Activated B cell treated with CpG ODN at 0.5 μM for 24 hours (primary cell): ENCODE results near the gene DLG3. TPM values are rescaled to one million over a fixed set of nuclear protein-coding genes. Genes with fewer than 3 reads are reported as not detected.

Source experiments
- ATAC-seq: fragments of 200-7000 bp; cut with Tn5 transposase; one replicate; pipeline ENCODE4 v1.10.0; 2021; ENCODE audit warnings: low read depth, mild to moderate bottlenecking, moderate library complexity
- CTCF ChIA-PET: fragments of 350-600 bp; sonication (Branson Sonifier 250); formaldehyde crosslinking; loops from one replicate; lab custom pipeline; 2021; ENCODE audit warnings: antibody characterized with exemption; lab: Charles Lee
- POLR2A ChIA-PET: fragments of 350-600 bp; sonication (Branson Sonifier 250); formaldehyde crosslinking; loops from one replicate; lab custom pipeline; 2021; ENCODE audit warnings: antibody characterized with exemption; lab: Charles Lee
- DNase-seq: peaks from one replicate; pipeline ENCODE4 v3.0.0; 2022
- H3K27ac Mint-ChIP-seq: one replicate; pipeline ENCODE4 v1.8.0; 2020; ENCODE audit warnings: mixed read lengths
- H3K27me3 Mint-ChIP-seq: one replicate; pipeline ENCODE4 v1.8.0; 2021; ENCODE audit warnings: mixed read lengths
- H3K36me3 Mint-ChIP-seq: one replicate; pipeline ENCODE4 v1.8.0; 2021; ENCODE audit warnings: low read depth, mixed read lengths
- H3K4me1 Mint-ChIP-seq: one replicate; pipeline ENCODE4 v1.8.0; 2021; ENCODE audit warnings: mixed read lengths
- H3K4me3 Mint-ChIP-seq: one replicate; pipeline ENCODE4 v1.8.0; 2020; ENCODE audit warnings: mild to moderate bottlenecking, mixed read lengths
- H3K9me3 Mint-ChIP-seq: one replicate; pipeline ENCODE4 v1.8.0; 2020; ENCODE audit warnings: mixed read lengths
- CTCF ChIP-seq: fragments of 200-600 bp; IDR thresholded peaks from one replicate; pipeline ENCODE4 v1.8.0; 2022; ENCODE audit warnings: antibody characterized with exemption, mild to moderate bottlenecking
- intact Hi-C: fragments of 100-400 bp; cut with micrococcal nuclease; formaldehyde crosslinking; loops from one replicate; pipeline ENCODE4 v1.15.1; 2024
- total RNA-seq: library from RNA; stranded (reverse); gene quantifications from 2 replicates; pipeline ENCODE4 v1.2.3, GENCODE V29; 2022

DLG3 gene
- total RNA-seq, 1 donor from 2014 or later: 2.4 TPM

GRCh38 chrX:70453024-70453618 is 8.5 kb downstream of the DLG3 start:
- intact Hi-C loops: loop anchor here (5.0 to 10.0 kb wide), 4 partner anchors 99 to 1628 kb away; partner anchors contain the start of gene EFNB1
- peak overlapping the region; percentile 35 for H3K27ac Mint-ChIP-seq
- DNase-seq (no peak), ATAC-seq (no peak)
- no peak for TF ChIP-seq CTCF
- no peaks in the 10 kb centered on the region for H3K27me3 Mint-ChIP-seq
- H3K9me3 Mint-ChIP-seq: no peaks in the 10 kb centered on the region
- H3K4me1 Mint-ChIP-seq: peaks cover 43% of the 10 kb centered on the region
- peak overlapping the region; percentile 68 for H3K4me3 Mint-ChIP-seq
- H3K36me3 Mint-ChIP-seq: no peaks in the 10 kb centered on the region
- POLR2A ChIA-PET: no interaction called here
- CTCF ChIA-PET: no interaction called here

- DNase-seq: peak; percentile 39
- TF ChIP-seq CTCF: no peak
- ChIA-PET POLR2A (interaction anchor here (0.7 kb wide), 1 partner anchor 21 kb away, joined by 16 read pairs; no protein-coding TSS in a partner anchor), CTCF (interaction anchor here (1.5 kb wide), 1 partner anchor 20 kb away, joined by 3 read pairs; no protein-coding TSS in a partner anchor)
- Mint-ChIP-seq H3K36me3 (no peaks in the 10 kb centered on the region), H3K27ac (peak overlapping the region; percentile 46), H3K4me1 (peaks cover 43% of the 10 kb centered on the region), H3K9me3 (no peaks in the 10 kb centered on the region), H3K4me3 (peak overlapping the region; percentile 78), H3K27me3 (no peaks in the 10 kb centered on the region)
- ATAC-seq: peak; percentile 55
- intact Hi-C loops: loop anchor here (5.0 to 10.0 kb wide), 4 partner anchors 98 to 1630 kb away; partner anchors contain the start of gene EFNB1
These were observed 10.1 kb downstream of the DLG3 start for GRCh38 chrX:70454441-70455365.

- no peaks in the 10 kb centered on the region for H3K9me3 Mint-ChIP-seq
- no peaks in the 10 kb centered on the region for H3K27me3 Mint-ChIP-seq
- H3K4me1 Mint-ChIP-seq: peaks cover 43% of the 10 kb centered on the region
- ATAC-seq (no peak), DNase-seq (no peak)
- ChIA-PET POLR2A (interaction anchor here (0.7 kb wide), 1 partner anchor 22 kb away, joined by 16 read pairs; no protein-coding TSS in a partner anchor), CTCF (interaction anchor here (1.5 kb wide), 1 partner anchor 21 kb away, joined by 3 read pairs; no protein-coding TSS in a partner anchor)
- TF ChIP-seq CTCF: no peak
- peak overlapping the region; percentile 78 for H3K4me3 Mint-ChIP-seq
- H3K27ac Mint-ChIP-seq: no peak overlapping the region
- H3K36me3 Mint-ChIP-seq: peaks cover 2% of the 10 kb centered on the region
- intact Hi-C loops: loop anchor here (10.0 kb wide), 1 partner anchor 1631 kb away; the partner anchor contains the start of gene EFNB1
These were observed 10.9 kb downstream of the DLG3 start for GRCh38 chrX:70455366-70456202.

GRCh38 chrX:70456256-70456655 is 11.6 kb downstream of the DLG3 start:
- H3K9me3 Mint-ChIP-seq: no peaks in the 10 kb centered on the region
- POLR2A ChIA-PET: no interaction called here
- peaks cover 43% of the 10 kb centered on the region for H3K4me1 Mint-ChIP-seq
- TF ChIP-seq CTCF: no peak
- ATAC-seq: no peak
- intact Hi-C loops: loop anchor here (10.0 kb wide), 1 partner anchor 1631 kb away; the partner anchor contains the start of gene EFNB1
- no peak overlapping the region for H3K27ac Mint-ChIP-seq
- peak overlapping the region; percentile 52 for H3K4me3 Mint-ChIP-seq
- CTCF ChIA-PET: interaction anchor here (1.5 kb wide), 1 partner anchor 22 kb away, joined by 3 read pairs; no protein-coding TSS in a partner anchor
- no peaks in the 10 kb centered on the region for H3K27me3 Mint-ChIP-seq
- peaks cover 2% of the 10 kb centered on the region for H3K36me3 Mint-ChIP-seq
- no peak for DNase-seq
